ENCODE results near the gene SORT1.
"Not testable (repeated sequence)": the region's sequence is repeated elsewhere in the genome, so short reads cannot be mapped to it uniquely, and the experiment has no call there.

SORT1 gene

GRCh38 chr1:109379907-109380306 is 17.8 kb downstream of the SORT1 start:
- no peak for DNase-seq (ENCODE audit: low read depth)

DNA sequence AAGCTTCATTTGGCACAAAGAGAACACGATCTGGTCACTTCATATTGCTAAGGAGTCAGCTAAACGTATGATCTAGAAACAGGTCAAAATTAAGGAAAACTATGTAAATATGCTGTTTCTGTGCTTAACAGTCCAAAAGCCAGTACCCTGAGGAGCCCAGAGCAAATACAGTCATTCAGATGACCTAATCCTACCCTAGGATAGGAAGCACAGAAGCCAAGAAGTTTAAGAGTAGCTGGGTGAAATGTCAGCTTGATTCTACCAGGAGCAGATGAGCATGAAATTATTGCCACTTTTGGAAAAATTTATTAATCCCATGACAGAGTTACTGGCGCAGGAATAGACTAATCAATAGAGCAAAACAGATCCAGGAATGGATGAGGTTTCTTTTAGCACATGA is 18.3 kb downstream of the SORT1 start:
- DNase-seq (ENCODE audit: low read depth), result no peak

GRCh38 chr1:109377698-109378097 is 20.0 kb downstream of the SORT1 start:
- DNase-seq (ENCODE audit: low read depth), result no peak

DNA sequence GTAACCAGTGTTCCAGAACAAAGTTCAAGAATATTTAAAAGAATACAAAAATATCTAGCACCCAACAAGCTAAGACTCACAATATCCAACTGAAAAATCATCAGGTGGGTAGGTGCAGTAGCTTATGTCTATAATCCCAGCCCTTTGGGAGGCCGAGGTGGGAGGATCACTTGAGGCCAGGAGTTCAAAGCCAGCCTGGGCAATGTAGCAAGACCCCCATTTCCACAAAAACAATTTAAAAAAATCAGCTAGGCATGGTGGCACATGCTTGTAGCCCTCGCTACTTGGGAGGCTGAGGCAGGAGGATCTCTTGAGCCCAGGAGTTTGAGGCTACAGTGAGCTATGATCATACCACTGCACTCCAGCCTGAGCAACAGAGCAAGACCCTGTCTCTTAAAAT is 24.0 kb downstream of the SORT1 start:
- not testable (repeated sequence) for DNase-seq (ENCODE audit: low read depth)

DNA sequence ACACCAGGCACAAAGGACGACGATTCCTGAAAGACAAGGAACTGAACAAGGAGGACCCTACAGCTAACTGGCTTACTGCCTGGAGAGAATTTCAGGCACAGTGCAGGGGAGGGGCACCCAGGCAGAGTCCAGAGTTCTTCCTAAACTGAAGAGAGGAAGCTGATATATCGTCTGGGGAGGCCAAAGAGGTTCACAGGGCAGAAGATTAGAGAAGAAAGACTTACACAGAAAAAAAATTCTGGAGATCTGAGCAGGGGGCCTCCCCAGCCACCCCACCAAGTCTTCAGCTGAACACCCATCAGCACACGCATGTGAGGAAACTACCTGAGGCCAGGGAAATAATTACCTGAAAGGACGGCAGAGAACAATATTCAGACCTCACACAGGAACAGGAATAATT is 24.6 kb downstream of the SORT1 start:
- DNase-seq (ENCODE audit: low read depth), result no peak

GRCh38 chr1:109372281-109372680 is 25.4 kb downstream of the SORT1 start:
- no peak for DNase-seq (ENCODE audit: low read depth)

- DNase-seq (ENCODE audit: low read depth), result no peak
These were observed 26.4 kb downstream of the SORT1 start for GRCh38 chr1:109371341-109371739.

GRCh38 chr1:109370712-109371340 is 26.9 kb downstream of the SORT1 start:
- DNase-seq (ENCODE audit: low read depth), result no peak

GRCh38 chr1:109369167-109369746 is 28.5 kb downstream of the SORT1 start:
- DNase-seq (ENCODE audit: low read depth), result no peak

DNA sequence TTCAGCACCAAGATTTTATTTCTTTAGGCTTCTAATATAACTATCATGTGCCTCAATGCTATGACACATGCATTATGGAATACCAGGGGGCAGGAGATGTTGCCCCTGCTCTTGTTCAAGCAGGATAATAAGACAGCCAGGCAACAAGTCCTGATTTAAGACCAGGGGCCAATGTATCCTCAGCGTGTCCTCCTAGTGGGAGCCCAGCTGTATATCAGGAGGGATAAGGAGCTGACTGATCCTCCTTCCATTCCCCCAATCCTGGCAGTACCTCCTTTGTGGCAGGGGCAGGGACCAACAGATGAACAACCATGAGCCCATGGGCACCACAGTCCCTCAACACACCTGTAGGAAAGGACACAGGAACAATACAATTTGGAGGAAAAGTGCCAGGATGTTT is 29.3 kb downstream of the SORT1 start:
- DNase-seq (ENCODE audit: low read depth), result no peak

- DNase-seq (ENCODE audit: low read depth), result no peak
These were observed 30.1 kb downstream of the SORT1 start for GRCh38 chr1:109367626-109368025.

DNA sequence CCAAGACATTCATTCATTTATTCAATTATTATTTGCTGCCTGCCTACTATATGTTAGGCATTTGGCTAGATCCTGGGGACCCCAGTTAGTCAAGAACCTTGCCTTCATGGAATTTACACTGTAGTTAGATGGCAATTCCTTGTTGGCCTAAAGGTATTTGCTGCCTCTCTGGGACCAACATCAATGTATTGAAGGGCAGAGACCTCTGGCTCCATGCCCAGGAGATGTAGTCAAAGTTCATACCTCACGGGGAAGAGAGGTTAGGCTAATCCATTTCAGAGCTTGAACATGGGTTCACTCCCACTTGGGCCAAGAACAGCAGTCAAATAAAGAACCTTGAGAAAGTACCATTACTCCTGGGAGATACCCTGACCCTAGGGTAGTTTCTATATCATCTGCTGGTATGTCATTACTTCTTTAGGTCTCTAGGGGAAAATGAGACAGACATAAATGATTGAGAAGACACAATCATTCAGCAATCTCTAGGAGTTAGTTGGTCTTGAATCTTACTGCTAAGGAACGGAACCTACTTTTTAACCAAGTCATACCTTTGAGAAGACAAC is 32.0 kb downstream of the SORT1 start:
- DNase-seq (ENCODE audit: low read depth), result no peak

DNA sequence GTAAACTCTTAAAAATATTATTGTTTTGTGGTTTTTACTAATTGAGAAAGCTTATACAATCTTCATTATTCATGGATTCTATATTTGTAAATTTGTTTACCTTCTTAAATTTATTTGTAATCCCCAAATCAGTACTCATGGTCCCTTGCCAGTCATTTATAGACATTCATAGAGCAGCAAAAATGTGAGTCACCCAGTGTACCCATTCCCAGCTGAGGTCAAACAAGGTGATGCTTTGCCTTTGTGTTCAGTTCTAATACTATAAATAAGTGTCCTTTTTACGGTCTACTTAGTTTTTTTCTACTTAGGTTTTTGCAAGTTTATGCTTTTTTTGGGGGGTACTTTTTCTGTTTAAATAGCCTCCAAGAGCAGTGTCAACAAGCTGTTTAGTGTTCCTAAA is 36.1 kb downstream of the SORT1 start:
- DNase-seq (ENCODE audit: low read depth), result no peak

- DNase-seq (ENCODE audit: low read depth), result no peak
These were observed 36.6 kb downstream of the SORT1 start for GRCh38 chr1:109361069-109361468.

DNA sequence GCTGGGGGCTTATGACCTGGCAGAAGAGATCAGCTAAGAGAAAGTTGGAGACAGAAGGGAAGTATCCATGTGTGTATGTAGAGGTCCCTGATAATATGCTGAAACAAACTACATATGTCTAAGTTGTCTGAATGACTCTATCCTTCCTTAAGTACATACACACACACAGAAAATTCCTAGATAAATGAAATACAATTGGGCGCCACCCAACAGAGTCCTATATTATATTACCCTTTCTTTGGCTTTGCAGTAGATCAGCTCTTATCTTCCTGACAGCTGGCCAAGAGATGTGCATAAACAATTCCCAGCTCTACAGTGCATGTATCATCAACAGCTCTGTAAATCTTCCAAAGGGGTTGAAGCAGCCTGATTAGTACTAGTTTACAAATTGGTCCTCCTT is 40.1 kb downstream of the SORT1 start:
- no peak for DNase-seq (ENCODE audit: low read depth)

GRCh38 chr1:109356915-109357314 is 40.8 kb downstream of the SORT1 start:
- no peak for DNase-seq (ENCODE audit: low read depth)

DNA sequence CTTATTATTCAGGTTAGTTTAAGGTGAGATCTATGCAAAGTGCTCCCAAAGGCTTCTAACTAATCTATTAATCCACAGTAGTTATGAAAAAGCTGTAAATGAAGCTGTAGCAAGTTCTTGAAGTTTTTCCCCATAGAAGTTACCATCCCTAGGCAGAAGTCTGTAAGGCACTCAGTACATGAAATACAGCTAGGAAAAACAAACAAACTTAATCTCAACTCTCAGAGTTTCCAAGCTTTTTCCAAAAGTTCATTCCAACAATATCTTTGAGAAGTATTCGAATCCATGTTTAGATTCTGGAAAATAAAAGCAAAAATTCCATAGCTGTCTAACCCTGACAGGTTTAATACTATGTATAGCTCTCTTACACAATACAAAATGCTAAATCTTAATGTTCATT is 41.2 kb downstream of the SORT1 start:
- DNase-seq (ENCODE audit: low read depth), result no peak

GRCh38 chr1:109354929-109355328 is 42.8 kb downstream of the SORT1 start:
- no peak for DNase-seq (ENCODE audit: low read depth)

DNA sequence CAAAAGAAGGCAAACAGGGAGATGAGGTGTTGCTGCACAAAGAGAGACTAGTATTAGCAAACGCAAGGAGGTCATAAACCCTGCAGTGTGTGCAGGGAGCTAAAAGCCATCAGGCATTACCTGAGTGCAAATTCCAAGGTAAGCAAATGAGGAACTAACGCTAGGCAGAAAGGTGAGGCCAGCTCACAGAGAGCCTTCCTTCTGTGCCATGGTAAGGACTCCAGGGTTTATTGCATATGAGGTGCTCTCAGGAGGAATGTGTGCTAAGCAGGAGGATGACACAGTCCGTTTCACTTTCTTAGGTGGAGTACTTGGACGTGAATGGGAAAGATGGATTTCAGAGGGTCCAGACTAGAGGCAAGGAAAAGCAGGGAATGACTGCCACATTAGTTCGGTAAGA is 46.3 kb downstream of the SORT1 start:
- no peak for DNase-seq (ENCODE audit: low read depth)

DNA sequence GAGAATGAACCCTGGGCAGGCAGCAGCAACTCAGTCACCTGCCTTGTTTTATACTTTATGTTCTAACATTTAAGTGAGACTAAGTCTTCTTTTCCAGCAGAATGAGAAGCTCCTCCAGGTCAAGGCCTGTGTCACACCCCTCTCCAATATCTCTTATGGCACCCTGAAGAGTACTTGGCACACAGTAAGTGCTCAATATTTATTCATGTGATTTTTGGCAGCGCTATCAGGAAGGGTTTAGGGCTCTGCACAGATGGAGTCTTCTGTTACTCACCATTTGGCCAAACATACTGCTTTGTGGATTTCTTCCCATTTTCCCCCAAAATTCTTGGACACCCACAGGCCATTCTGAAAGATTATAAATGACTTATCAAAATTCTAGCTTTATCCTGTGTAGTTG is 47.1 kb downstream of the SORT1 start:
- no peak for DNase-seq (ENCODE audit: low read depth)

GRCh38 chr1:109350182-109350581 is 47.5 kb downstream of the SORT1 start:
- DNase-seq (ENCODE audit: low read depth), result no peak

DNA sequence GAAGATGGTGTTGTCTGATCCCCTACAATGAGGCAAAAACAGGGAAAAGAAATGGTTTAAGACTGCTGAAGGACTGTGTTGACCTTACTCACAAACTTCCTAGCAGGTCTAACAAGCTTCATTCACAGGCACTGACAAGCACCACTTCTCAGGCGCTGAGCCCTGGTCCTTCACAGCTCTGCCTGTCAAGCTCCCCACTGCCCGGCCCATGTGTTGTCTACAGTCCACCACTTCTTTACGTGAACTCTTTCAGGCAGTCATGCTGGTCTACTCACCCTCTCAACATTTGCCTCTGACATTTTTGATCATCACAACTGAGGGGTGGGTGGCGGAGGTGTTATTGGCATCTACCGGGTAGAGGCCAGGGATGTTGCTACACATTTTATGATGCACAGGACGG is 50.2 kb downstream of the SORT1 start:
- DNase-seq (ENCODE audit: low read depth), result no peak

DNA sequence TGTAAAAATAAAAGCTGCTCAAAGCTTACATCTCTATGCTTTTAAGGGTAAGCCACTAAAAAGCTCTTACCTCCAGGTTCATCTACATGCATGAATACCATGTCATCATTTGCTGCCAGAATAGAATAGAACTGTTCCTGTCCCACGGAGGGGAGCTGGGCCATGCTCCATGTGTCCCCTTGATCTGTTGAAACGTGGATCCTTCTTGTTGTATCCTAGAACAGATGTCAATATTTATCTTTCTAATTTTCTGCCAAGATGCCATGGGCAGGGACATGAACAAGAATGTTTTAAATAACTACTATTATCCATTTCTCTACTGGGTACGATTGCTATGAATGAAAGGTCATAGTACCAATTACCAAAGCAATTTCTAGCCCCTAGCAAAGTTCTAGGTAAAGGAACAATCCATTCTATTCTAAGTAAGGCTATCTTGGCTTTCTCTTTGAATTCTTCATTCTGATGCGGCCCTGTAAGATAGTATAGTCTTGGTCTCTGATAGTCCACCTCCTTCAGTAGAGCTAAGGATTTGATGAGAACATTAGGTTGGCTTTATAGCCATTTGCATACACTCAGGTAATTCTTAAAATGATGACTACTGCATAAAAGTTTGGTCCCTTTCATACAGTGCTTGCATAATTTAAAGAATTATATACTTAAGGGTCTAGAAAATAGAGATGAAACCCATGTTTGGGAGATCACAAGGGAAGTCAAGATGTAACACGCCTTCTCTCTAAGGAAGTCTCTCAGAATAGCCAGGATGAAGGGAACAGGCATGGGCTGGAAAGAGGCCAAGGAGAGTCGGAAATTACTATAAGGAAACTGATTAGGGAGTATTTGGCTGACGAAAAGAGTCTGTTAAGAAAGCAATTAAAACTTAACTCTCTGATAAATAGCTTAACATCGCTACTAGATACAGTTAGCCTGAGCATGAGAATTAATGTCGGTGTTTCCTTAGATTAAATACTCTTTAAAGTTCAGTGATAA is 55.5 kb downstream of the SORT1 start:
- DNase-seq (ENCODE audit: low read depth), result no peak

Measured in activated T-cell treated with anti-CD3 and anti-CD28 coated beads for 1 hour (primary cell).